WTC11 (cell line): ENCODE results near the gene FAM193A. TPM values are rescaled to one million over a fixed set of nuclear protein-coding genes. Genes with fewer than 3 reads are reported as not detected.

Experiments used
- ATAC-seq: fragments of 200-7000 bp; cut with Tn5 transposase; 2 replicates; pipeline ENCODE4 v1.10.0; 2021; ENCODE audit warnings: mild to moderate bottlenecking, moderate library complexity
- CTCF ChIA-PET: fragments of 300-600 bp; sonication (Branson Sonifier 250); formaldehyde crosslinking; loops from one replicate; lab custom pipeline; 2021; ENCODE audit warnings: antibody characterized with exemption; lab: Charles Lee
- POLR2A ChIA-PET: fragments of 350-600 bp; sonication (Branson Sonifier 250); formaldehyde crosslinking; loops from one replicate; lab custom pipeline; 2021; ENCODE audit warnings: antibody characterized with exemption; lab: Charles Lee
- DNase-seq: peaks from one replicate; pipeline ENCODE4 v3.0.0; 2021; ENCODE audit warnings: low spot score
- H3K27ac Mint-ChIP-seq: 2 replicates; pipeline ENCODE4 v1.8.0; 2021; ENCODE audit warnings: mixed read lengths
- H3K27me3 Mint-ChIP-seq: 2 replicates; pipeline ENCODE4 v1.8.0; 2021; ENCODE audit warnings: low read depth, mild to moderate bottlenecking, moderate library complexity, mixed read lengths
- H3K36me3 Mint-ChIP-seq: 2 replicates; pipeline ENCODE4 v1.8.0; 2021; ENCODE audit warnings: mixed read lengths
- H3K4me1 Mint-ChIP-seq: 2 replicates; pipeline ENCODE4 v1.8.0; 2022; ENCODE audit warnings: mixed read lengths
- H3K4me3 Mint-ChIP-seq: 2 replicates; pipeline ENCODE4 v1.8.0; 2021; ENCODE audit warnings: mild to moderate bottlenecking, moderate library complexity, mixed read lengths
- H3K9me3 Mint-ChIP-seq: 2 replicates; pipeline ENCODE4 v1.8.0; 2021; ENCODE audit warnings: mixed read lengths
- ATF6 ChIP-seq: sonication (generic); formaldehyde crosslinking; IDR thresholded peaks from 2 replicates; pipeline ENCODE4 v1.8.1; 2023; ENCODE audit warnings: mild to moderate bottlenecking, missing genetic modification reagents
- ESRRA ChIP-seq: sonication (generic); formaldehyde crosslinking; IDR thresholded peaks from 2 replicates; pipeline ENCODE4 v1.8.1; 2022; ENCODE audit warnings: mild to moderate bottlenecking, missing genetic modification reagents, borderline replicate concordance
- FOXK1 ChIP-seq: sonication (generic); formaldehyde crosslinking; IDR thresholded peaks from 2 replicates; pipeline ENCODE4 v1.8.0; 2022; ENCODE audit warnings: mild to moderate bottlenecking, moderate library complexity, missing genetic modification reagents
- GRHL2 ChIP-seq: fragments of 250-450 bp; sonication (Bioruptor Pico); IDR thresholded peaks from 2 replicates; pipeline ENCODE4 v1.8.0; 2022; ENCODE audit warnings: mild to moderate bottlenecking, moderate library complexity; ENCODE audit not compliant: insufficient replicate concordance, severe bottlenecking
- MXD4 ChIP-seq: fragments of 250-450 bp; sonication (Bioruptor Pico); IDR thresholded peaks from 2 replicates; pipeline ENCODE4 v1.8.0; 2021; ENCODE audit warnings: mild to moderate bottlenecking, moderate library complexity, borderline replicate concordance
- NFE2L1 ChIP-seq: sonication (generic); formaldehyde crosslinking; IDR thresholded peaks from 2 replicates; pipeline ENCODE4 v1.8.1; 2023; ENCODE audit warnings: missing genetic modification reagents
- PRRX2 ChIP-seq: fragments of 250-450 bp; sonication (Bioruptor Pico); IDR thresholded peaks from 2 replicates; pipeline ENCODE4 v1.8.0; 2021; ENCODE audit warnings: mild to moderate bottlenecking
- SMAD4 ChIP-seq: sonication (generic); formaldehyde crosslinking; IDR thresholded peaks from 2 replicates; pipeline ENCODE4 v1.8.0; 2022; ENCODE audit warnings: mild to moderate bottlenecking, missing genetic modification reagents
- SOX15 ChIP-seq: fragments of 250-450 bp; sonication (Bioruptor Pico); IDR thresholded peaks from 2 replicates; pipeline ENCODE4 v1.9.0; 2021; ENCODE audit warnings: mild to moderate bottlenecking
- TEAD1 ChIP-seq: sonication (generic); formaldehyde crosslinking; IDR thresholded peaks from 2 replicates; pipeline ENCODE4 v1.8.0; 2022; ENCODE audit warnings: mild to moderate bottlenecking, missing genetic modification reagents
- TP53 ChIP-seq: sonication (generic); formaldehyde crosslinking; IDR thresholded peaks from 2 replicates; pipeline ENCODE4 v1.8.1; 2023; ENCODE audit warnings: mild to moderate bottlenecking, missing genetic modification reagents
- USF1 ChIP-seq: sonication (generic); formaldehyde crosslinking; IDR thresholded peaks from 2 replicates; pipeline ENCODE4 v1.8.0; 2022; ENCODE audit warnings: mild to moderate bottlenecking, missing genetic modification reagents
- ZNF317 ChIP-seq: sonication (generic); formaldehyde crosslinking; IDR thresholded peaks from 2 replicates; pipeline ENCODE4 v1.8.1; 2023; ENCODE audit warnings: low read depth, mild to moderate bottlenecking, moderate library complexity, missing genetic modification reagents, borderline replicate concordance
- ZNF416 ChIP-seq: fragments of 250-450 bp; sonication (Bioruptor Pico); IDR thresholded peaks from 2 replicates; pipeline ENCODE4 v1.9.0; 2021; ENCODE audit warnings: mild to moderate bottlenecking, inconsistent platforms
- total RNA-seq: library from RNA; stranded (reverse); gene quantifications from 3 replicates; pipeline ENCODE4 v1.2.3, GENCODE V29; 2021
- TF ChIP-seq, protein P1 (sequence below): sonication (generic); formaldehyde crosslinking; IDR thresholded peaks from 2 replicates; pipeline ENCODE4 v1.8.0; 2023; ENCODE audit warnings: missing genetic modification reagents, mild to moderate bottlenecking, borderline replicate concordance
- TF ChIP-seq, protein P2 (sequence below): fragments of 250-450 bp; sonication (Bioruptor Pico); conservative IDR thresholded peaks from 2 replicates; pipeline ENCODE4 v1.9.0; 2021; ENCODE audit warnings: mild to moderate bottlenecking
- TF ChIP-seq, protein P3 (sequence below): sonication (generic); formaldehyde crosslinking; conservative IDR thresholded peaks from 2 replicates; pipeline ENCODE4 v1.8.1; 2023; ENCODE audit warnings: mild to moderate bottlenecking, low read depth, missing genetic modification reagents, moderate library complexity
- TF ChIP-seq, protein P4 (sequence below): sonication (generic); formaldehyde crosslinking; IDR thresholded peaks from 2 replicates; pipeline ENCODE4 v1.8.1; 2022; ENCODE audit warnings: missing genetic modification reagents, borderline replicate concordance

Gene FAM193A
- total RNA-seq, 1 experiment from 2014 or later = 28.1 TPM

DNA sequence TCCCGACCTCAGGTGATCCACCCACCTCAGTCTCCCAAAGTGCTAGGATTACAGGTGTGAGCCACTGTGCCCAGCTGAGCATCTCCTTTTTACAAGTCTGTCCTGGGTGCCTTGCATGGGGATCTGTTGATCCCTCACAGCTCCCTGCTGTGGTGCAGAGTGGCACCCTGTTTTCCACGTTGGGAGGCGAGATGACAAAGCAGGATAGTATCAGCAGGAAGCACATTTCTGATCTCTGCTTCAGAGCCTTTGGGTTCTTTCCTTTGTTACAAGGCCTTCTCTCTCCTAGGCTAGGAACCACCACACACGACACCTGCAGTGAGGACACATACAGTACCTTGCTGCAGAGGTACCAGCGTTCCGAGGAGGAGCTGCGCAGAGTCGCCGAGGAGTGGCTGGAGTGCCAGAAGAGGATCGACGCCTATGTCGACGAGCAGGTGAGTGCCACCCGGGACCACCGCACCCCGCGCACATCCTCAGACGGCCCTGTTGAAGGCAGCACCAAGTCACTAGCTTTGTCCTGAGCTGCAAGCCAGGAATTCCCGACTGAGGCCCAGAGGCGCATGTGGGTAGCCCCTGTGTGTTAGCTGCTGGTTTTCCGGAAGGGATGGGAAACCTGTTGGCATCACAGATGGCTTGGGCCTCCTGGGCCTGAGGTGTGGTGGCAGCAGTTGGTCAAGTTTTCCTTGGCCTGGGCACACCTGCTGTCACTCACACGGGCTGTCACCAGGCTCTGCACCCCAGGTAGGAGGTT is 110.1 kb downstream of the FAM193A start:
- ChIA-PET CTCF (no interaction called here), POLR2A (no interaction called here)
- Mint-ChIP-seq H3K9me3 (peaks cover 7% of the 10 kb centered on the region), H3K27me3 (no peaks in the 10 kb centered on the region), H3K4me1 (no peaks in the 10 kb centered on the region), H3K36me3 (peaks cover 48% of the 10 kb centered on the region), H3K27ac (no peak overlapping the region), H3K4me3 (no peak overlapping the region)
- ATAC-seq = no peak
- no peak for DNase-seq
- TF ChIP-seq, protein P1, sequence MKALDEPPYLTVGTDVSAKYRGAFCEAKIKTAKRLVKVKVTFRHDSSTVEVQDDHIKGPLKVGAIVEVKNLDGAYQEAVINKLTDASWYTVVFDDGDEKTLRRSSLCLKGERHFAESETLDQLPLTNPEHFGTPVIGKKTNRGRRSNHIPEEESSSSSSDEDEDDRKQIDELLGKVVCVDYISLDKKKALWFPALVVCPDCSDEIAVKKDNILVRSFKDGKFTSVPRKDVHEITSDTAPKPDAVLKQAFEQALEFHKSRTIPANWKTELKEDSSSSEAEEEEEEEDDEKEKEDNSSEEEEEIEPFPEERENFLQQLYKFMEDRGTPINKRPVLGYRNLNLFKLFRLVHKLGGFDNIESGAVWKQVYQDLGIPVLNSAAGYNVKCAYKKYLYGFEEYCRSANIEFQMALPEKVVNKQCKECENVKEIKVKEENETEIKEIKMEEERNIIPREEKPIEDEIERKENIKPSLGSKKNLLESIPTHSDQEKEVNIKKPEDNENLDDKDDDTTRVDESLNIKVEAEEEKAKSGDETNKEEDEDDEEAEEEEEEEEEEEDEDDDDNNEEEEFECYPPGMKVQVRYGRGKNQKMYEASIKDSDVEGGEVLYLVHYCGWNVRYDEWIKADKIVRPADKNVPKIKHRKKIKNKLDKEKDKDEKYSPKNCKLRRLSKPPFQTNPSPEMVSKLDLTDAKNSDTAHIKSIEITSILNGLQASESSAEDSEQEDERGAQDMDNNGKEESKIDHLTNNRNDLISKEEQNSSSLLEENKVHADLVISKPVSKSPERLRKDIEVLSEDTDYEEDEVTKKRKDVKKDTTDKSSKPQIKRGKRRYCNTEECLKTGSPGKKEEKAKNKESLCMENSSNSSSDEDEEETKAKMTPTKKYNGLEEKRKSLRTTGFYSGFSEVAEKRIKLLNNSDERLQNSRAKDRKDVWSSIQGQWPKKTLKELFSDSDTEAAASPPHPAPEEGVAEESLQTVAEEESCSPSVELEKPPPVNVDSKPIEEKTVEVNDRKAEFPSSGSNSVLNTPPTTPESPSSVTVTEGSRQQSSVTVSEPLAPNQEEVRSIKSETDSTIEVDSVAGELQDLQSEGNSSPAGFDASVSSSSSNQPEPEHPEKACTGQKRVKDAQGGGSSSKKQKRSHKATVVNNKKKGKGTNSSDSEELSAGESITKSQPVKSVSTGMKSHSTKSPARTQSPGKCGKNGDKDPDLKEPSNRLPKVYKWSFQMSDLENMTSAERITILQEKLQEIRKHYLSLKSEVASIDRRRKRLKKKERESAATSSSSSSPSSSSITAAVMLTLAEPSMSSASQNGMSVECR (CRISPR knock-in tag) = no peak
- TF ChIP-seq FOXK1 (CRISPR knock-in tag) (no peak), PRRX2 (CRISPR knock-in tag) (no peak), ZNF416 (CRISPR knock-in tag) (no peak), SMAD4 (CRISPR knock-in tag) (no peak), NFE2L1 (no peak), USF1 (CRISPR knock-in tag) (no peak), ATF6 (no peak), ESRRA (CRISPR knock-in tag) (no peak), ZNF317 (CRISPR knock-in tag) (no peak), MXD4 (no peak), TP53 (CRISPR knock-in tag) (no peak), TEAD1 (no peak), SOX15 (CRISPR knock-in tag) (no peak), GRHL2 (CRISPR knock-in tag) (no peak)
- TF ChIP-seq, protein P2, sequence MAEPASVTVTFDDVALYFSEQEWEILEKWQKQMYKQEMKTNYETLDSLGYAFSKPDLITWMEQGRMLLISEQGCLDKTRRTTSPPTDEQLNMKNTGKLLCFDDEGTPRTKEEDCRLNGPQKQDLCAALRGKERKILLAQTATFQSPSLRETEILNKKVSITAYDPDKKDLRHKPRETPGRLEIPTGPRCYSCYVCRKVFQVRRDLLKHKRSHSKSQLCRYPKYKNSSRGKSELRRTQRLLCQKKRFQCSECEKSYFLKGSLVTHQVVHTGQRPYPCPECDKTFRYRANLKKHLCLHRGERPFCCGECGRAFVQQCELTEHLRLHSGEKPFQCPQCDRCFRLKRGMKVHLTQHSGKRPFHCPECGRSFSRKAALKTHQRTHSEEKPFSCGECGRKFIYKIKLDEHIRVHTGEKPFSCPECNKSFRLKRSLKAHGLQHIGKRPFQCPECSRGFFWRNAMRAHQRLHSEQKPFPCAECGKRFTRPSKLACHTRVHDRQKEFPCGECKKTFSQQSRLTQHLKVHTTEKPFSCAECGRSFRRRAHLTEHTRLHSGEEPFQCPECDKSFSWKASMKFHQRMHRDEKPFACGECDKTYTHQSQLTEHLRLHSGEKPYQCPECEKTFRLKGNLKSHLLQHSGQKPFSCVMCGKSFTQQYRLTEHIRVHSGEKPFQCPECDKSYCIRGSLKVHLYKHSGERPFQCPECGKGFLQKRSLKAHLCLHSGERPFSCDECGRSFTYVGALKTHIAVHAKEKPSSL (CRISPR knock-in tag) = no peak
- TF ChIP-seq, protein P3, sequence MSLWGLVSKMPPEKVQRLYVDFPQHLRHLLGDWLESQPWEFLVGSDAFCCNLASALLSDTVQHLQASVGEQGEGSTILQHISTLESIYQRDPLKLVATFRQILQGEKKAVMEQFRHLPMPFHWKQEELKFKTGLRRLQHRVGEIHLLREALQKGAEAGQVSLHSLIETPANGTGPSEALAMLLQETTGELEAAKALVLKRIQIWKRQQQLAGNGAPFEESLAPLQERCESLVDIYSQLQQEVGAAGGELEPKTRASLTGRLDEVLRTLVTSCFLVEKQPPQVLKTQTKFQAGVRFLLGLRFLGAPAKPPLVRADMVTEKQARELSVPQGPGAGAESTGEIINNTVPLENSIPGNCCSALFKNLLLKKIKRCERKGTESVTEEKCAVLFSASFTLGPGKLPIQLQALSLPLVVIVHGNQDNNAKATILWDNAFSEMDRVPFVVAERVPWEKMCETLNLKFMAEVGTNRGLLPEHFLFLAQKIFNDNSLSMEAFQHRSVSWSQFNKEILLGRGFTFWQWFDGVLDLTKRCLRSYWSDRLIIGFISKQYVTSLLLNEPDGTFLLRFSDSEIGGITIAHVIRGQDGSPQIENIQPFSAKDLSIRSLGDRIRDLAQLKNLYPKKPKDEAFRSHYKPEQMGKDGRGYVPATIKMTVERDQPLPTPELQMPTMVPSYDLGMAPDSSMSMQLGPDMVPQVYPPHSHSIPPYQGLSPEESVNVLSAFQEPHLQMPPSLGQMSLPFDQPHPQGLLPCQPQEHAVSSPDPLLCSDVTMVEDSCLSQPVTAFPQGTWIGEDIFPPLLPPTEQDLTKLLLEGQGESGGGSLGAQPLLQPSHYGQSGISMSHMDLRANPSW = no peak
- TF ChIP-seq, protein P4, sequence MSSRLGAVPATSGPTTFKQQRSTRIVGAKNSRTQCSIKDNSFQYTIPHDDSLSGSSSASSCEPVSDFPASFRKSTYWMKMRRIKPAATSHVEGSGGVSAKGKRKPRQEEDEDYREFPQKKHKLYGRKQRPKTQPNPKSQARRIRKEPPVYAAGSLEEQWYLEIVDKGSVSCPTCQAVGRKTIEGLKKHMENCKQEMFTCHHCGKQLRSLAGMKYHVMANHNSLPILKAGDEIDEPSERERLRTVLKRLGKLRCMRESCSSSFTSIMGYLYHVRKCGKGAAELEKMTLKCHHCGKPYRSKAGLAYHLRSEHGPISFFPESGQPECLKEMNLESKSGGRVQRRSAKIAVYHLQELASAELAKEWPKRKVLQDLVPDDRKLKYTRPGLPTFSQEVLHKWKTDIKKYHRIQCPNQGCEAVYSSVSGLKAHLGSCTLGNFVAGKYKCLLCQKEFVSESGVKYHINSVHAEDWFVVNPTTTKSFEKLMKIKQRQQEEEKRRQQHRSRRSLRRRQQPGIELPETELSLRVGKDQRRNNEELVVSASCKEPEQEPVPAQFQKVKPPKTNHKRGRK (CRISPR knock-in tag) = no peak
